ENCODE results near the gene MTUS2.

Gene MTUS2

DNA sequence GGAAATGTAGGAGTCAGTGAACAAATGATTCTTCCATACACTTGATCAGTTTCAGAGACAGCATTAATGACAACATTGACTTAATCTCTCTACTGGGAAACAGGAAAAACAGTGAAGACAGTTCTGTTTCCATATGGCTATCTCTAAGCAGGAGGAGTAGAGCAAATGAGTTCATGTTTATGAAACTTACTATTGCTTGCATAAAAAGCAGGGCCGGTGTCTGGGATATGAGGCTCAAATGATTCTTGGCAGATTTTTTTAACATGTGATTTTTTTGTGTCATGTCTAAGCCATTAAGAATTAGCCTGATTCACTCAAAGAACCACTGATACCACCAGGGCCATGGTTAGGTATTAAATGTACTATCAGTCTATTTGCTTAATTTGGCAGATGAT is 633.5 kb downstream of the MTUS2 start:
- no peak for DNase-seq (ENCODE audit: low spot score)

DNA sequence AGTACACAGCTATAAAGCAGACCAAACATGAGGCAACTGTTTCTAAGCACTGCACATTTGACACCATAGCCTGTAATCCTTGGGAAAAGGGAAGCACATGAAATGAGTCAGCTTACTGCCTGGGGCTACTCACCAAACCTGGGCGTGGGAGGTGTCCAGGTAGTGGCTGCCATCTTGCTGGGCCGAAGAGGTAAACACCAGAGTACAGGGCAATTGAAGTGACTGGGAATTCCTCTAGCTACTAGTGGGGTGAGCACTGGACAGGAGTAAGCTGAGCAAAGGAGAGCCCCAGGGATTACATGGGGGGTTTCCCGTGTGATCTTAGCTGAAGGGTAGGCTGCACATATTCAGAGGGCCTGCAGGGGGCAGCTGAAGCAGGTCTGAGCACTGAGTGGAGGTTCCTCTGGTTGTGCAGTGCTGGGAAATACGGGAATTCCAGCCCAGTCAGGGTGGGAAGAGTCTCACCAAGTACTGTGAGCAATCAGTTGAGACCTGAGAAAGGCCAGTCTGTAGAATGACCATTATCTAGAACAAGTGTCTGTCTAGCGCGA is 634.9 kb downstream of the MTUS2 start:
- DNase-seq (ENCODE audit: low spot score) = no peak

DNA sequence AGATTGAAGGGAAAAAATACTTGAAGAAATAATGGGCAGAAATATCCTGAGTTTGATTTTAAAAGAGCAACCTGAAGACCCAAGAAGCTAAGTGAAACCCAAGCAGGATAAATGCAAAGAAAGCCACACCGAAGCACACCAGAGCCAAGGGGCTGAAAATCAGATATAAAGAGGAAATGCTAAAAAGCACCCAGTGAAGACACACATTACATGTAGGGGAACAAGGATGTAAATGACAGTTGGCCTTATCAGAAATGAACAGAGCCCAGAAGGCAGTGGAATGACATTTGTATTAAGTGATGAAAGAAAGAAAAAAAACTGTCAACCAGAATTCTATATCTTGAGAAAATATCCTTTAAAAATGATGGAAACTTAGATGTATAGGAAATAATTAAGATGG is 636.3 kb downstream of the MTUS2 start:
- no peak for DNase-seq (ENCODE audit: low spot score)

DNA sequence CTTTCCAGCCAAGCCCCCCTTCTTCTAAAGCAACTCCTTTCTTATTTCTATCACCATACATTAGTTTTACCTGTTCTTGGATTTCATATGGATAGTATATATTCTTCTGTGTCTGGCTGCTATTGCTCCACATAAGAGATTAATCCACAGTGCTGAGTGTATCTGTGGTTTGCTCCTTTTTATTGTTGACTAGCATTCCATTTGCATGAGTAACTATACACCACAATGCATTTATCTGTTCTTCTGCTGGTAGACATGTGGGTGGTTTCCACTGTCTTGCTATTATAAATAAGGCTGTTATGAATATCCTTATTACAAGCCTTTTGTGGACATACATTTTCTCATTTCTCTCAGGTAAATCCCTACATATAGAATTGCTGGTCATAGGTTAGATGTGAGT is 637.2 kb downstream of the MTUS2 start:
- no peak for DNase-seq (ENCODE audit: low spot score)

DNA sequence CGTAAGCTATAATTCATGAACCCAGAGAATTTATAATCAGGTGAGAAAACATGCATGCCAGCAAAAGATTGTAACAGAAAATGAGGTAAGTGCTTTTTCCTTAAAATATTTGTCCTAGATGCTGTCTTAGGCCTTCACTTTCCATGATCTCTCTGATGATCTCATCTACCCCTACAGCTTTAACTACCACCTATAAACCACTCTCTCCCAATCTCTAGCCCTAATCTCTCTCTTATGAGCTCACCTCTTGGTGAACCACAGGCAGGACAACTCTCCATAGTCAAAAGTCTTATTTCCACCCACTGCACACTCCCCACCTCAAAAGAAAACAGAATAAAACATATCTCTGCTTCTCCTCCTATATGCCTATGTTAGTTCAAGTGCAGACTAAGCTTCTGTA is 638.3 kb downstream of the MTUS2 start:
- DNase-seq (ENCODE audit: low spot score) = no peak

DNA sequence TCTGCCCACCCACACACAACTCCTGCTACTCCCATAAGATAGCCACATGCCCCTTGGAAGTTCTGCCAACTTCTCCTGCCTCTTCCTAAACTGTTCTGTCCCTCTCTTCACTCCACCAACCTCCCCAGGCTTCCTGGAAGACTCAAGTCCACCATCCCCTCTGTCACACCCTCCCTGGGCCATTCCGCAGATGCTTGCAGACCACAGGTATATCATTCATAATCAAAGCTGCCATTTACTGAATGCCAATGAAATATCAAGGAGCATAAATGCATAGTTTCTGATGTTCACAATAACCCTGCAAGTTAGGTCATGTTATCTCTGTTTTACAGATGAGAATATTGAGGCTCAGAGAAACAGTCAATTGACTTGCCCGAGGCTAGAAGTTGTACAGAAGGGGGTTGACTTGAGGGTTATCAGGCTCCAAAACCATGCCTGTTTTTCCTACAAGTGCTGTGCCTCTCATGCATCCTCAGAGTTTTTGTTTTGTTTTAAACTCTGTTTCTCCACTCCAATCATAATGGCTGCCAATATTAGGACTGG is 639.7 kb downstream of the MTUS2 start:
- no peak for DNase-seq (ENCODE audit: low spot score)

DNA sequence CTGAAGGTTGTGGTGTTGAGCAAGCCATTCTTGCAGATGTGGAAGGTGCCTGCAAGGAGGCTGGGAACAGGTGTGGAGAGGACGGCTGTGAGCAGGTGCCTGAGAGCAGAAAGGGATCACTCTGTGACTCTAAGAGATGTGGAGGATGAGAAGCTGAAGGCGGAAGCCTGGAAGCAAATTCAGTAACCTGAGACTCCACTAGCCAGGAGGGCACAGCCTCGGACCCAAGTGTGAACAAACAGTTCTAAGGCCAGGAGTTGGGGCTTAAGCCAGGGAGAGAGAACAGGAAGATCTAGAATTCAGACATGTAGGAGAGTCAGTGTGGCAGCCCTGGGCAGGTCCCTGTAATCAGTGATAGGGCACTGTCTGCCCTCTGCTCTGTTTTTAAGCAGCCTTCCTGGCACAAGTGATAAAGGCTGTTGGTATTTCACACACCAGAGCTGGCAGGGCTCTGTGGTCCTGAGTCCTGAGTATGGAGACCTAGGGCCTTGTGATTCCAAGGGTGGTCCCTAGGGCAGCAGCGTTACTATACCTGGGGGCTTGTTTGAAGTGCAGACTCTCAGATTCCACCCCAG is 644.1 kb downstream of the MTUS2 start:
- no peak for DNase-seq (ENCODE audit: low spot score)

DNA sequence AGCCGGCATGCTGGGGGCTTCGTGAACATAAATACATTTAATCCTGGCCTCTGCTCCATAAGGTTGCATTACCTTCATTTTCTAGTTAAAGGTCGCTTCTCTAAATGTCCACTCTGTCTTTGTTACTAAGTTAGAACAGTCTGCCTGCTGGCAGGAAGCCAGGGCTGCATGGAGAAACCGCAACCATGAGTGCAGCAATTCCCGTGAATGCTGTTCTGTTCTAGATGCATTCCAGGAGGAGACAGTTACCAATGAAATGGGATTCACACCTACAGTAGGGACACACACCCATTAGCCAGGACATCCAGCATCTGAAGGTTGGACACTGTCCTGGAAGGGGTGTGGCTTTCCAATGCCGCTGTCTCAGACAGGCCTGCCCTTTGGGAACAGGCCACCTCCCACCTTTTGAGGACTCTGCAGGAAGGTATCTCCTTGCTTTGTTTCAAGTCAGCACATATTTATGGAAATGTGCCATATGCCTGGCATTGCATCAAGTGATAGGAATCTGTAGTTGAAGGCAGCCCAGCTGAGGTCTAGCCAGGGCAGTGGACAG is 645.7 kb downstream of the MTUS2 start:
- no peak for DNase-seq (ENCODE audit: low spot score)

DNA sequence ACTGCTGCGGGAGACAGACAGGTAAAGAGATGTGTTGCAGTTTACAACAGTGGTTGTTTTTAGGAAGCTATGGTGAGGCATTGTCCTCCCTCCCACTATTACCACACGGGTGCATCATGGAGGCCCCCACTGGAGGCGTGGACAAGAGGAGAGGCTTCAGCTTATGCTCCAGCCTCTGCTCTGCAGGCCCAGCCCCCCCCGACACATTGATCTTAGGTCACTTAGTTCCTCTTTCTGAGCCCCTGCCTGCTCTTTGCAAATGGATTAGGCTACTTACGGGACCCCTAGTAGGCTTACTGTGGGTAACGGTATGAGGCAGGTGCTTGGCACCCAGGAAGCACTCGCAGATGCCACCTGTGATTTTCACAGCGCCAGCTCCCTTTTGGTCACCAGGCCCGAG is 651.4 kb downstream of the MTUS2 start:
- DNase-seq (ENCODE audit: low spot score) = no peak

DNA sequence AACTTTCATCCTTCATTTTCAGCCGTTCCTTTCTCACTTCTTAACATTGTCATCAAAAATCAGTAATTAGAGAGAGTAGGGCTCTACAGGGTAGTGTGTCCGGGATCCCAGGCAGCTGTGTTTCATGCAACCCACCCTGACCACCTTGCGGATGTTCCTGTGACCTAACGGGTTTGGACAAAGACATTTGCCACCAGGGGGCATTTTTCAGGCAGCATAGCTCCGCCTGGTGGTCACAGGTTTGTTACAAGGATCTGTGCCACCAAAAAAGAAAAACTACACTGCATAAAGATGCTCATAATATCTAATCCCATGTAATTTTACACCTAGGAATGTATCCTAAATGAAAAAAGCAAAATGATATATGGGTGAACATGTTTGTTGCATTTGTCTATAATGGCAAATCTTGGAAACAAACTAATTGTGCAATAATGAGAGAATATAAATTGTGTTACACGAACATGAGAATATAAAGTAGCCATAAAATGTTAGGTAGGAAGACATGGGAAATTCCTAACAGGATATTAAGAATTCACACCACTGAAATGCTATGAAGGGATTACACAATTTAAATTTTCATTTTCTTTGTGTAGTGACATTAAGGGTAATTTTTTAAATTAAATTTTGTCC is 652.3 kb downstream of the MTUS2 start:
- peak; percentile 52 for DNase-seq (ENCODE audit: low spot score)

DNA sequence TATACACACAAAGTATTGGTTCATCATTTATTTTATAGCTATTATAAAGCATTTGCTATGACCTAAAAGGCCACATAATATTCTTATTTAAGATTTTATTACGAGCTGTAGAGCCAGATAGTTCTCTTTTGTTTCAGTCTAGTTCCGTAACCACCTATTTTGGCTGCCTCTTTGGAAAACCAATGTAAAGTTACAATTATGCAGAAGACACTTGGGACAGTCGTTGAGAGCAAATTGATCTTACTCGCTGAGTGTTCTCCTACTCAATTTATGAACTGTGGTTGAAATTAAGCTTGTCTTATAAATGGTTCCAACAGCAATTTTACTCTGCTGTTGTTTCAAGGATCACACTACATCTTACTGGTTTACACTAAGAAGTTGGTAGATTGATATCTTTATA is 653.0 kb downstream of the MTUS2 start:
- no peak for DNase-seq (ENCODE audit: low spot score)

DNA sequence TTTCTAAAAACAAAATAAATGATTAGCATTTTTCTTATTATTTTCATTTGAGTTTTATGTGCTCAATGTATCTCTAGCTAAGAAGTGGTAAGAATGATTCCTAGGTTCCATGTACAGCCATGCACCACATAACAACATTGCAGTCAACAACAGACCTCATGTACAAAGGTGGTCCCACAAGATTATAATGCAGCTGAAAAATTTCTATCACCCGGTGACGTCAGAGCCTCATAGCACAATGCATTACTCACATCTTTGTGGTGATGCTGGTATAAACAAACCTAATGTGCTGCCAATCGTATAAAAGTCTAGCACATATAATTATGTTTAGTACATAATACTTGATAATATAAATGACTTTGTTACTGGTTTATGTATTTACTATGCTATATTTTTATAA is 654.9 kb downstream of the MTUS2 start:
- no peak for DNase-seq (ENCODE audit: low spot score)

DNA sequence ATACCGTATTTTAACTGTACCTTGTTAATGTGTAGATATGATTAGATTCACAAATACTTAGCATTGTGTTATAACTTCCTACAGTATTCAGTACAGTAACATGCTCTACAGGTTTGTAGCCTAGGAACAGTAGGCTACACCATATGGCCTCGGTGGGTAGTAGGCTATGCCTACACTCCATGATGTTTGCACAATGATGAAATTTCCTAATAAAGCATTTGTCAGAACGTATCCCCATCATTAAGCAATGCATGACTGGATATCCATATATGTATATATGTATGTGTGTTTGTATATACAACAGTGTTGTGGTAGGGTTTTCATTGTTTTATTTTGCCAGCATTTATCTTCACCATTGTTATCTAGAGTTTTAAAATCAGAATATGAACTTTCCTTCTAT is 655.9 kb downstream of the MTUS2 start:
- DNase-seq (ENCODE audit: low spot score) = no peak

DNA sequence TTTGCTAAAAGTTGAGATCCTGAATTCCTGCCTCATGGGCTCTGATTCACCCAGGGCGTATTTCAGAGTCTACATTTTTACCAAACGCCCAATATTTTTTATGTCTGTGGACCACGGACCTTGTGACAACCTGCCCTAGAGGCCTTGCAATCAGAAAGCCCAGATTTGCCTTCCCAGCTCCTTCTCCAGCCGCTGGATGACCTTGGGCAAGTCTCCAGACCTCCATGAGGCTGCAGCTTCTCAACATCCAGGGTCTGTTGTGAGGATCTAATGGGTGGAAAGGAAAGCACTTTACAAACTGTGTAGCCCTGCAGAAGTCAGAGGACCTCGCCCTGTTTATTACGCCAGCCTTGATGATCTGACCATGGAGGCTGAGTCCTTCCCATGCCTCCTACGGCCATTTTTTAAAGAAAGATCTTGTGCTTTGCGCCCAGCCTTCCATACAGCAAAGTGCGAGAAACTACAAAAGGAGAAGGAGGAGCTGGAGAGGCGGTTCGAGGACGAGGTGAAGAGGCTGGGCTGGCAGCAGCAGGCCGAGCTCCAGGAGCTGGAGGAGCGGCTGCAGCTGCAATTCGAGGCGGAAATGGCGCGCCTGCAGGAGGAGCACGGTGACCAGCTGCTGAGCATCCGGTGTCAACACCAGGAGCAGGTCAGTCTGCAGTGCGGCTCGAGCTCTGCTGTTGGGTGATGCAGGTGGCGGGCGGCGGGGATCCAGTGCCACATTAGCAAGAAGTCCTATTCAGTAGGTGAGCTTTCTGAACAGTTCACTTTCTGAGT is 659.8 kb downstream of the MTUS2 start:
- no peak for DNase-seq (ENCODE audit: low spot score)

DNA sequence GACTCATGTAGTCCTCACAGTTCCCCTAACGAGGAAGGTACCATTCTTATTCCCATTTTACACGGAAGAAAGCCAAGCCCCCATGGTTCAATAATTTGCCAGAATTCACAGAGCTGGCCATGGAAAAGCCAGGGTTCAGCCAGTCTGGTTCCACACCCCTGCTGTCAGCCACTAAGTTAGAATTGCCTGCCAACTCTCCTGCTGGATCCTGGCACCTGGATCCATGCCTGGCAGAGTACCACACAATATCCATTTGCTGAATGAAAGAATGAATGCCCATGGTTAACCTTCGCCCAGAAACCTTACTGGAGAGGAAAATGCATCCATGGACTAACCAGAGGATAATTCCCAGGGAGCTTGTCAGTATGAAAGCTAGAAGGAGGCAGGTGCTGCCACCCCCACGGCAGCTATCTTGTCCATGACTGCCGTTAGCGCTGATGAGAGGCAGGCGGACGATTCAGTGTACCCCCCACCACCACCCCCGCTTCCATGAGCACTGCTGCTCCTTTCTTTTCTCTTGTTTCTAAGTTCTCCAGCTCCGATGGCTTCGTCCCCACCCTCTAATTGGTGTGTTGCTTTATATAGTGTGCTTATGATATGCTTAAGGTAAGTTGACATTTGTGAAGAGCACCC is 660.9 kb downstream of the MTUS2 start:
- DNase-seq (ENCODE audit: low spot score) = no peak

DNA sequence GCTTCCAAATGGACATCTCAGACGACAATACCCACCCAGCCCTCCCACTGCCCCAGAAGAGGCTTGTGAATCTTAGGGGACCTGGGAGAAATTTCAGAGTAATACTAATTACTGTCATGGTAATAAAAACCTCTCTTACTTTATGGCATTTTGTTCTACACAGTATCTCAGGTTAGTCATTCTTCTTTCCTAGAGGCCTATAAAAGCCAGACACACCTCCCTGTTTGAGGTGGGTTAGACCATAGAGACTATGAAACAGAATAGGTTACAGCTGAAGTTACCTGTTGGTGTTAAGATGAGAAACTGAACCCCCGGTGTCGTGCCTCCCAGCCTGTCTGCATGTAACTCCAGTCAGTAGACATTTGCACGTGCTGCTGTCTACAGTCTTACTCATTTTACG is 661.5 kb downstream of the MTUS2 start:
- no peak for DNase-seq (ENCODE audit: low spot score)

DNA sequence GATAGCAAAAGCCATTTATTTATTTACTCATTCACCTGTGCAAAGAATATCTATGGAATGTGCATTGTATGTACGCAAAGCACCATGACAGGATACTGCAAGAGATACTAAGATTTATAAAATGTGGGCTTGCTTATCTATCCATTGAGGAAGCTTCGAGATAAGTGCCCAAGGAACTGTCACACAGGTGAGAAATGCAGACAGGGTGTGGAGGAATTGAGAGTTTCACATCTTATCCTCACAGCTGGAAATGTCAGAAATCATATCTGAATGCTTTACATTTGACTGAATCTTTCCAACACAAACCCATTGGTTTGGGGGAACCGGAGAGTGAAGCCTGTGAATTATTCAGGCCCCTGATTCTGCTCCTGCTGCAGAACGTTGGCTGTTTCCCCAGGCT is 662.4 kb downstream of the MTUS2 start:
- DNase-seq (ENCODE audit: low spot score) = no peak

DNA sequence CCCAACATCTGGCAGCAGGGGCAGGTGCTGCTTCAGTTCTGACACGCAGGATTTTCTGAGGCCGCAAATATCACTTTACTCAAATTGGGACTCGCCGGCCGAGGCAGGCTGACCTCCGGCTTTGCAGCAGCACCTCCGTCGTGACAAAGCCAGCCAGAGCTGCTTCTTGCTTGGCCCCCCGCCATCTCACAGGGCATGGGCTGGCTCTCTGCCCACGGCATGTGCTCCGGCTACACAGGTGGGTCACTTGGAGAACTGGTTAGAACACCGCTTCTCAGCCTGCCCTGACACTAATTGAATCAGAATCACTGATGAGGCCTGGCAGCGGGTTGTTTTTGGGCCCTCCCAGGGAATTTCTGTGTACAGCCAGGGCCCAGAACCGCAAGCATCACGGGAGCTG is 663.1 kb downstream of the MTUS2 start:
- no peak for DNase-seq (ENCODE audit: low spot score)

DNA sequence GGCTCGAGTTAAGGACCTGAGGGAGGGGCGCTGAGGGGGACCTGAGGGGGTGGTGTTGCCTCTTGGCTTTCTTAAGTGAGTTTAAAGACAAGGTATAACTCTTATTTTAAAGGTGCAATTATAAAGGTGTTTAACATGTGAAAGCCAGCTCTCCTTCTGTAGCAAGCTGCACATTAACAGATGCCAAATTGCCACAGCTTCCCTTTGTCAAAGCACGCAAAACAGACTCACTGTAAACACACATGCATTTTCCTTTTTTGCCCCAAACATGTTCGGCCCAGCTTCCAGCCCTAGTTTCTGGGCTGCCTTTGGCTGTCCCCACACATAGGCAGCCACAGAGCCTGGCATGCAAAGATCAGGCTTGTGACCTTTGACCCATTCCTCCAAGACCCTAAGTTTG is 663.5 kb downstream of the MTUS2 start:
- no peak for DNase-seq (ENCODE audit: low spot score)

DNA sequence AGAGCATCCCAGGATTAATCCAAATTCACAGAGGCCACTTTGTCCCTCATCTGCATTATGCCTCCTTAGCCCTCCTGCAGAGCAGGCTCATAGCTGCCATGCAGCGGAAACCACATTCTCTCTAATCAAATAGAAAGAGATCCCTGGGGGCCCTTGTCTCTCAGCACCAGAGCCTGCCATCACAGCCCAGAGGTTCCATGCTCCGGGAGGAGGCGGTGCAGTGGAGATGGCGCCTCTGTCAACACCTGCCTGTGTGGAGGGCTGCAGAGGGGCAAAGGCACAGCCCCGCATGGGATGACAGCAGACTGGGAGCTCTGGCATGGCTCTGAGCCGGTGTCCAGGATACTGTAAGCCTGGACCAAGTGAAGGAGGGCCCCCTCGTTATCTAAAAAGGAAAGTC is 664.1 kb downstream of the MTUS2 start:
- no peak for DNase-seq (ENCODE audit: low spot score)

DNA sequence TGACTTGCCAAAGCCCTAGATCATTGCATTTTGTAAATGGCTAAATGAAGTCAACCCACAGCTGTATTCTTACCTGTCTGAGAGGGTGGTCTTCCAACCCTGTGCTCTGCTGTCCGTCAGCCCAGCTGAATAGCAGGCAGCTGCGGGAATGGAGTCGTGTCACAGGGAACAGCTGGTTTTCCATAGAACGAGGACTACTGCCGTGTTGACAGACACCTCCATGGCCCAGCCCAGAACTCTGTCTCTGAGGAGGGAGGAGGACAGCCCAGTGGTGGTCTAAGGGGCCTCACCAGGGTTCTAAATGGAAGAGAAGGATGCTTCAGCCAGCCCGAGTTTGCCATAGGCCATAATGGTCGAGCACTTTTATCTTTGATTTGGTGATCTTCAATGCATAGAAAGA is 664.7 kb downstream of the MTUS2 start:
- DNase-seq (ENCODE audit: low spot score) = no peak

DNA sequence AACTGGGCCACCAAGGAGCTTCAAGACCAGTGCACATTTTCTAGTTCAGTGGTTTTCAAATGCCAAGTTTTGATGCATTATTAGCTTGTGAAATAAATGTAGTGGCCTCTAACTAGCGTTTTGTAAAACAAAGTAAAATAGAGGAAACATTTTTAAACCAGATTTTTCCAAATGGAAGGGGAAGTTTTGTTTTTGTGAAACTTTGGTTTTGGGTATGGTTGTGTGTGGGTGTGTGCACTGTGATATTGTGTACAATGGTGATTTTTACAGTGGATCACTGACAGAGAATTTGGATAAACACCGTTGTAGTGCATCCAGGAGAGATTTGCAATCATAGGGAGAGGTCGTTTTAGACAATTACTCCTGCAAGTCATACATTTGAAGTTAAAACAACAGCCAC is 666.4 kb downstream of the MTUS2 start:
- DNase-seq (ENCODE audit: low spot score) = no peak
